Smooth muscle cell of the brain vasculature (primary cell): Measurements from ENCODE around the gene ARPC4.
"Not testable (repeated sequence)": the region's sequence is repeated elsewhere in the genome, so short reads cannot be mapped to it uniquely, and the experiment has no call there.

Source experiments
- DNase-seq: peaks from one replicate; pipeline ENCODE4 v3.0.0-alpha.2; 2012; ENCODE audit warnings: low read depth, low spot score

ARPC4 gene

DNA sequence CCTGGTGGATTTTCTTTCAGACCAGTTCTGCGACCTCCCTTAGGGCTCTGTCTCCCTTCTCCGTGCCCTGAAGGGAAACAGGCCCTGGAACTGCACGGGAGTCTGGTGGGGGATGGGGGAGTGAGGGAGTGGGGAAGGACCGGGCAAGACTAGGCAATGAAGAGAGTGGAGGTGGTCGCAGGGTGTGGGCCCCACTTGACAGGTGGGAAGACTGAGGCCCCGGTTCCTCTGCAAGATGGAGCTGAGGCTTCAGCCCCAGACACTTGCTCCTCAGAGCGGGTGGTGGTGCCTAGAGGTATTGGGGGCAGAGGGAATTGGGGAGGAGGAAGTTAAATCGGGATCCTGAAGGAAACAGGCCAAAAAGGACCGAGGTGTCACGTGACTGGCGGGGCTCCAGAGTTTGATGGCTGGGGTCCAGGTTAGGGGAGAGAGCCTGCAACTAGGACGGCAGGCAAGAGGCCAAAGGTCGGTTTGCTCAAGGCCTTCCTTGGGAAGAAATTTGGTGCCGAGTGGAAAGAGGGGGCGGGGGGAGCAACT is 22.5 kb upstream of the ARPC4 start:
- DNase-seq = no peak

DNA sequence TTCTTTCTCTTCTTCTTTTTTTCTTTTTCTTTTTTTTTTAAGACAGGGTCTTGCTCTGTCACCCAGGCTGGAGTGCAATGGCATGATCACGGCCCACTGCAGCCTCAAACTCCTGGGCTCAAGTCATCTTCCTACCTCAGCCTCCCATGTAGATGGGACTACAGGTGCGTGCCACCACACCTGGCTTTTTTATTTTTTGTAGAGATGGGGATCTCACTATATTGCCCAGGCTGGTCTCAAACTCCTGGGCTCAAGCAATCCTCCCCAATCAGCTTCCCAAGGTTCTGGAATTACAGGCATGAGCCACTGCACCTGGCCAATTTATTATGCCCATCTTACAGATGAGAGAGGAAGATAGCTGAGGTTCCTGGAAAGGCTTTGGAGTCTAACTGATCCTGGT is 21.9 kb upstream of the ARPC4 start:
- not testable (repeated sequence) for DNase-seq

GRCh38 chr3:9776896-9777693 is 15.8 kb upstream of the ARPC4 start:
- no peak for DNase-seq

GRCh38 chr3:9777694-9778021 is 15.2 kb upstream of the ARPC4 start:
- DNase-seq = no peak

DNA sequence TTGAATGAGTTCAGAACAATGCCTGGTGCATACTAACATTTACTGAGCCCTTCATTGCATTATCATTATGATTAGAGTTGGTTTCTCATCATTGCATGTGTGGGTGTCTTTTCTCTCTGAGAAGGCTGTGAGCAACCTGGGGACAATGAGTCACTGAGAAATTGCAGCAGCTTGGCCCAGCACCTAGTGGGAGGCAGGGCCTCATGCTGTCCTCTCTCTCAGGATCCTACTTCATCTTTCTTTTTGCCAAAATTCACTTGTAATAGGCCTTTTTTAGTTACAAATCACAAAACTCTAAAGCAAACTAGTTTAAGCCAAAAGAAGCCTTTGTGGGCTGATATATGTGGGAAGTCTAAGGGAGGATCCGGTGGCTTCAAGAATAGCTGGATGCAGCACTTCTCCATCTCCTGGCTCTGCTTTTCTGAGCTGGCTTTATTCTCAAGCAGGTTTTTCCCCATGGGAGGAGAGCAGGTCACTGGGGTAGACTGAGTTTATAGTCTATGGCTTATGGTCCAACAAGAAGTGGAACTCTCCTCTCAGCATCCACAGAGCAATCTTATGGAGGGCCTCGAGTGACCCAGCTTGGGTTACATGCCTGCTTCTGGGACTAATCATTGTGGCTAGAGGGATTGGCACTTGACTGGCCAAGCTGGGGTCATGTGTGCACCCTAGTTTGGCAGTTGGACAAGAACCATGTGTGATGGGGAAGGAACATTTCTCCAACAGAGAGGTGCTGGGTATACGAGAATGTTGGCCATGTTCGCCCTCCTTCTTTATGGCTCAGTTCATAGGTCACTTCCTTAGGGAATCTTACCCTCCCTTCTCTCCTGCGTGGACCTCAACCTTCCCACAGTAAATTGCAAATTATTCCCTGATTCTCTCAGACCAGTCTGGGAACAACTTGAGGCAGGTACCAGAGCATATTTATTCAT is 14.5 kb upstream of the ARPC4 start:
- DNase-seq = no peak

DNA sequence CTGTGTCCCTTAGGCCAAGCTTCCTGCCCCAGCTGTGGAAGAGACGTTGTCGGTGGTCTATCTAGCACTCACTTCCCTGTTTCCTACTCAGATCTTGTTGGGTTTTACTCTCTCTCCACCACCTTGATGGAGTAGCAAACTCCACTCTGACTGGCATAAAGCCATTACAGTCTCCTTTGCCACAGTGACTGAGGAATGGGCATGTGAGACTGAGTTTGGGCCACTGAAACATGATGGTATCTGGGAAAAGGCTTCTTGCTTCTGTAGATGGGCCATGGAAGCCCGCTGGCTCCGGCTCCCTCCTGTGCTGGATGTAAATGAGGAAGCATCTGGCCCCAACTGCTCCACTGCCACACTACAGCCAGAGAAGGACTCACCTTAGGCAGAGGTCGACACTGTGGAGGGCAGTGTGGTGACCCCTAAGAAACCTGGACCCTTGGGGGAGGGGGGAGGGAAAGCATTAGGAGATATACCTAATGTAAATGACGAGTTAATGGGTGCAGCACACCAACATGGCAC is 13.7 kb upstream of the ARPC4 start:
- DNase-seq = no peak

DNA sequence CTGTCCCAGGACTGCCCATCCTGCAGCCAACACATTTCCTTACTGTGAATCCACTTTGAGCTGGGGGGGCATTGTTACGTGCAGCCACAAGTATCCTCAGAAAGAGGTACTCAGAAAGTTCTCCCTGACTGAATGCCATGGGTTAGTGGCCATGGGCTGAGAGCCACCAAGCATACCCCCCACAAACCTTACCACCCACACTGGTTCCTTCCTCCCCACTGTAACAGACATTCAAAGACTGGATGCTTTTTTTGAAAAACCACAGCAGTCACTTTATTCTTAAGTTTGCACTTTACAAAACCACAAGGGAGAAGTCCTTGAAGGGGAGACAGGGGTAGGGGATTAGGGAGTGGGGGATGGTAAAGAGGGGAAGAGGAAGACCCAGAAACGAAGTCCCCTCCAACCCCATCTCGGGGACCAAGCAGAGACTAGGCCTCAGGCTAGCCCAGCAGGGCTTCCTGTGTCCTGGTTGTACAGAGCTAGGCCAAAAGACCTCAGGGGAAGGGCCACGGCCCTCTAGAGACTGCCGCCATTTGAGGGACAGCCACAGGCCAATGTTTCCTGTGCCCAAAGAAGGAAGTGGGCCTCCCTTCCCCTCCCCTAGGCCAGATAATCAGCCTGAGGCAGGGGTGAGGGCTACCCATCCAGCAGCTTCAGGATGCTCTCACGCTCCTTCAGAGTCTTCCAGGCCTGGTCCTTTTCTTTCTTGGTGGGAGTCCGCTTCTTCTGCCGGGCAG is 13.0 kb upstream of the ARPC4 start:
- DNase-seq = no peak

- no peak for DNase-seq
These were observed 12.4 kb upstream of the ARPC4 start for GRCh38 chr3:9780458-9780812.

GRCh38 chr3:9780910-9781309 is 12.0 kb upstream of the ARPC4 start:
- no peak for DNase-seq

- DNase-seq = no peak
These were observed 11.3 kb upstream of the ARPC4 start for GRCh38 chr3:9781551-9781950.

DNA sequence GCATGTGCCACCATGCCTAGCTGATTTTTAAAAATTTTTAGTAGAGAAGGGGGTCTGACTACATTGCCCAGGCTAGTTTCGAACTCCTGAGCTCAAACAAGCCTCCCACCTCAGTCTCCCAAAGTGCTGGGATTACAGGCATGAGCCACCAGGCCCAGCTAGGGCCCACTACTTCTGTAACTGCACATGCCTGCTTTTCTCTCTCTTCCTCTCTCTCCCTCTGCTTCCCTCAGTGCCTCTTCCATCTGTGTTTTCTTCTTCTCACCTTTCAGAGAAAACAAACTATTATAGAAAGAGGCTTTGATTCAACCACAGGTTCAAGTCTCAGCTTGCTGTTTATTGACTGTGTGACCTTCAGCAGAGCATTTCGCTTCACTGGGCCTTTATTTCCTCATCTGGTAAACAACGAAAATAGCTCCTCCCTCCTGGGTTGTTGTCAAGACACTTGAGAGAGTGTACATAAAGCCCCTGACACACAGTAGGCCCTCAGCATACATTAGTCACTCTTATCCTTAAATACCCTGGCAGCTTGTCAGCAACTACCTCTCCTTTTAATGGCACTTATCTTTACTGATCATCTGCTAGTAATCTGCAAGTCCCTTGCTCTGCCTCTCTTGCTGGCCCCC is 10.8 kb upstream of the ARPC4 start:
- no peak for DNase-seq

- no peak for DNase-seq
These were observed 10.1 kb upstream of the ARPC4 start for GRCh38 chr3:9782770-9783169.

- DNase-seq = no peak
These were observed 8.9 kb upstream of the ARPC4 start for GRCh38 chr3:9783954-9784353.

- no peak for DNase-seq
These were observed 7.9 kb upstream of the ARPC4 start for GRCh38 chr3:9784965-9785364.

GRCh38 chr3:9785602-9786001 is 7.3 kb upstream of the ARPC4 start:
- no peak for DNase-seq

DNA sequence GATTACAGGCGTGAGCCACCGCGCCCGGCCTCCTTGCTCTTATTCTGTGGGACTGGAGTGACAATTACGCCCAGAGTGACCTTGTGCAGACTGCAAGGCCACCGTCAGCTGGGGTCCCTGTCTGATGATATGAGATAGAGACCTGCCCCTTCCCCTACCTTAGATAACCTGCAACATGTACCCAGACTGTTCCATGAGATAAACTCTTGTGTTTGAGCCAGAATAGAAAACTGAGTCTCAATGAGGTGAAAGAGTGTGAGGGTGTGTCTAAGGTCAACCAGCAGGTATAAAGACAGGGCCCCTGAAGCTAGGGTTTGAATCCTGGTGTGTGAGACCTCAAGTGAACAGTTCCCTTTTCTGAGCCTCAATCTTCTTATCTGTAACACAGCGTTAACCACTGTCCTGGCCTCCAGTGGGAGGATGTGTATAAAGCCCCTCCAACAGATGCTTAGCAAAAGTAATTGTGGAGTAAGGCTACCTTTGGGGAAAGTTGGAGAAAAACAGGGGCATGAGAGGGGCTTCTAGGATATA is 6.6 kb upstream of the ARPC4 start:
- no peak for DNase-seq

- no peak for DNase-seq
These were observed 5.8 kb upstream of the ARPC4 start for GRCh38 chr3:9786825-9787669.

DNA sequence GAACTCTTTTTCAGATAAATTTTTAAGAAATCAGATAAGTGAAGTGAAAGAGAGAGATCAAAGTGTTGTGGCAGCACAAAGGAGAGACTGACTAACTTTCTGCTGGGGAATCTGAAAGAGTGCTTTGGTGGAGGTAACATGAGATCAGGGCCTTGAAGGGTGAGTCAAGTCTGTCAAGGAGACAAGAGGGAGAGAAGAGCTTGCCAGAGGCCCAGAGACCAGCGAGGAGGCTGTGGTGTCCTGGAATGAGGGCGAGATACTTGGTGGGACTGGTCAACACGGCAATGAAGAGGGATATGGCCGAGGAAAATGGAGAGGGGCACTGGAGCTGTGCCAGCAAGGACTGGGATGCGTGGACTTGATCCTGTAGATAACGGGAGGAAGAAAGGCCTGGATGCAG is 5.2 kb upstream of the ARPC4 start:
- DNase-seq = no peak

- DNase-seq = no peak
These were observed 1.8 kb upstream of the ARPC4 start for GRCh38 chr3:9791127-9791526.

GRCh38 chr3:9791790-9792404 is 985 bp upstream of the ARPC4 start:
- no peak for DNase-seq
